ENCODE measurements around the gene MARCHF5.
"Not testable (repeated sequence)": the region's sequence is repeated elsewhere in the genome, so short reads cannot be mapped to it uniquely, and the experiment has no call there.

The MARCHF5 gene

GRCh38 chr10:92387289-92387940 is 96.4 kb downstream of the MARCHF5 start:
- DNase-seq (ENCODE audit: low read depth in 2 of 2), result no peak

GRCh38 chr10:92393173-92393572 is 102.2 kb downstream of the MARCHF5 start:
- not testable (repeated sequence) for DNase-seq (ENCODE audit: low read depth in 2 of 2)

- no peak for DNase-seq (ENCODE audit: low read depth in 2 of 2)
Measured at GRCh38 chr10:92395271-92395670, 104.3 kb downstream of the MARCHF5 start.

- not testable (repeated sequence) for DNase-seq (ENCODE audit: low read depth in 2 of 2)
Measured at GRCh38 chr10:92402234-92402633, 111.3 kb downstream of the MARCHF5 start.

Measured in stimulated activated CD8-positive, alpha-beta memory T cell treated with anti-CD3 and anti-CD28 coated beads, Interleukin-7, amount 100 ng/mL, for 4 hours (primary cell).